Measurements from ENCODE around the gene GABRG3. TPM values are rescaled to one million over a fixed set of nuclear protein-coding genes. Genes with fewer than 3 reads are reported as not detected.

The GABRG3 gene
- total RNA-seq, 2 experiments from 2014 or later = not detected

DNA sequence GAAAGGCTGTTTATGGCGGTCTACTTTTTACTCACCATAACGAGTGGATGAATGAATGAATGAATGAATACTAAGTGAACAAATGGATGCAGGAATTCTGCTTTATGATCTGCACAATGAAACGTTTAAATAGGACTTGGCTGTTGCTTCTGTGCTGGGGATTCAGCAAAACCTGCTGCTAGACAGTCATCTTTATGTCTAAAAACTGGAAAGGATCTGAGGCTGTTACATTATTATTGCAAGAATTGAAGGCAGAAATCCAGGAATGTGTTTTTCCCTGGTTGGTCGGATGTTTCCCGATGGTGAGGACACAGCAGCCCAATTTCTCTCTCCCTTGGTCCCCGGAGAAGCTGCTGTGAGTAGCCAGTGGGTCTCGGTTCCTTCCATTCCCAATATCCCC lies 94.2 kb downstream of the GABRG3 start:
- no peaks in the 10 kb centered on the region for H3K27me3 Mint-ChIP-seq
- H3K9me3 Mint-ChIP-seq = peaks cover 14% of the 10 kb centered on the region
- no peaks in the 10 kb centered on the region for H3K4me1 Mint-ChIP-seq

DNA sequence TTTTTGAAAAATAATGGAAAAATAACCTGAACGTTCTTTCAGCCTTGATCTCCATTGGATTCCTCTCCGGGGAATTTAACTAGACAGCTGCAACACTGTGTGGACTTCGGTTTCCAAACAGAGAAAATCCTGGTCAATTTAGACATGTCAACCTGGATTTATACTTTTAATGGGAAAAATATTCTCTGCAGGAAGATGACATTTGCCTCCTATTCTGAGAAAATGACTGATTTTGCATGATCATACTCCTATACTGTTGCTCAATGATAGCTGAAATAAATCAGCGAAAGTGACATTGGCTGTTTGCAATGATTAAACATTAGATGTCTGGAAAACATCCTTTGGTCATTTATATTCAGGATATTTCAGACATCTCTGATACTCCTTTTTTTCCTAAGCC lies 94.8 kb downstream of the GABRG3 start:
- peaks cover 14% of the 10 kb centered on the region for H3K9me3 Mint-ChIP-seq
- peaks cover 2% of the 10 kb centered on the region for H3K36me3 Mint-ChIP-seq
- H3K27ac Mint-ChIP-seq = no peak overlapping the region
- DNase-seq = no peak
- no peaks in the 10 kb centered on the region for H3K4me1 Mint-ChIP-seq
- no peaks in the 10 kb centered on the region for H3K27me3 Mint-ChIP-seq
- H3K4me3 Mint-ChIP-seq = no peak overlapping the region

More for the DNA sequence above, 94.2 kb downstream of the GABRG3 start:
- Mint-ChIP-seq H3K36me3 (peaks cover 2% of the 10 kb centered on the region), H3K27ac (no peak overlapping the region), H3K4me3 (no peak overlapping the region)
- DNase-seq = no peak

DNA sequence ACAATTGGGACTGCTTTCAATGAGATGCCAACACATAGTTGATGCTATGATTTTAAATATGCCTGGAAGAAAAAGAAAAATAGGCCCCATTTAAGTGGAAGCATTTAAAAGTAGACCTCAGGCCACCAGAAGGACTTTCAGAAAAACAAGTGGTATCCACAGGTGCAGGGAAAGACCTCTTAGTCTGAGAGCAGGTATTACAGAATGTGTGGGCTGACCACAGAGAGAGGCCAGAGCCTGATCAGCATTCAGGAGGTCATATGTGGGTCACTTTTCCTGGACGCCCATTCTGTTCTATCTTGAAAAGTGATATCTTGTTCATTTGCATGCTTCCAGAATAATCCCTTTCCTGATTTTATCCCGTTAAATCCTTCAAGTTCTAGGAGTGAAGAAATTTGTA lies 95.5 kb downstream of the GABRG3 start:
- no peaks in the 10 kb centered on the region for H3K4me1 Mint-ChIP-seq
- H3K9me3 Mint-ChIP-seq = peaks cover 15% of the 10 kb centered on the region
- no peak for DNase-seq
- H3K27me3 Mint-ChIP-seq = no peaks in the 10 kb centered on the region
- H3K4me3 Mint-ChIP-seq = no peak overlapping the region
- H3K27ac Mint-ChIP-seq = no peak overlapping the region
- H3K36me3 Mint-ChIP-seq = peaks cover 2% of the 10 kb centered on the region

- no peak overlapping the region for H3K4me3 Mint-ChIP-seq
- H3K27me3 Mint-ChIP-seq = no peaks in the 10 kb centered on the region
- H3K27ac Mint-ChIP-seq = no peak overlapping the region
- no peaks in the 10 kb centered on the region for H3K4me1 Mint-ChIP-seq
- peaks cover 2% of the 10 kb centered on the region for H3K36me3 Mint-ChIP-seq
- H3K9me3 Mint-ChIP-seq = peaks cover 15% of the 10 kb centered on the region
- no peak for DNase-seq
These were observed 96.2 kb downstream of the GABRG3 start for GRCh38 chr15:27067175-27067574.

- no peak for DNase-seq
- H3K4me1 Mint-ChIP-seq = no peaks in the 10 kb centered on the region
- H3K4me3 Mint-ChIP-seq = no peak overlapping the region
- H3K36me3 Mint-ChIP-seq = peaks cover 2% of the 10 kb centered on the region
- H3K9me3 Mint-ChIP-seq = peaks cover 18% of the 10 kb centered on the region
- no peak overlapping the region for H3K27ac Mint-ChIP-seq
- H3K27me3 Mint-ChIP-seq = no peaks in the 10 kb centered on the region
These were observed 99.9 kb downstream of the GABRG3 start for GRCh38 chr15:27070841-27071240.

GRCh38 chr15:27074179-27074578 lies 103.2 kb downstream of the GABRG3 start:
- Mint-ChIP-seq H3K4me3 (no peak overlapping the region), H3K27ac (no peak overlapping the region), H3K9me3 (peaks cover 7% of the 10 kb centered on the region), H3K27me3 (no peaks in the 10 kb centered on the region), H3K4me1 (no peaks in the 10 kb centered on the region), H3K36me3 (no peaks in the 10 kb centered on the region)
- no peak for DNase-seq

- no peaks in the 10 kb centered on the region for H3K4me1 Mint-ChIP-seq
- H3K27ac Mint-ChIP-seq = no peak overlapping the region
- no peaks in the 10 kb centered on the region for H3K27me3 Mint-ChIP-seq
- H3K36me3 Mint-ChIP-seq = no peaks in the 10 kb centered on the region
- peaks cover 3% of the 10 kb centered on the region for H3K9me3 Mint-ChIP-seq
- H3K4me3 Mint-ChIP-seq = no peak overlapping the region
- DNase-seq = no peak
These were observed 106.8 kb downstream of the GABRG3 start for GRCh38 chr15:27077790-27078189.

DNA sequence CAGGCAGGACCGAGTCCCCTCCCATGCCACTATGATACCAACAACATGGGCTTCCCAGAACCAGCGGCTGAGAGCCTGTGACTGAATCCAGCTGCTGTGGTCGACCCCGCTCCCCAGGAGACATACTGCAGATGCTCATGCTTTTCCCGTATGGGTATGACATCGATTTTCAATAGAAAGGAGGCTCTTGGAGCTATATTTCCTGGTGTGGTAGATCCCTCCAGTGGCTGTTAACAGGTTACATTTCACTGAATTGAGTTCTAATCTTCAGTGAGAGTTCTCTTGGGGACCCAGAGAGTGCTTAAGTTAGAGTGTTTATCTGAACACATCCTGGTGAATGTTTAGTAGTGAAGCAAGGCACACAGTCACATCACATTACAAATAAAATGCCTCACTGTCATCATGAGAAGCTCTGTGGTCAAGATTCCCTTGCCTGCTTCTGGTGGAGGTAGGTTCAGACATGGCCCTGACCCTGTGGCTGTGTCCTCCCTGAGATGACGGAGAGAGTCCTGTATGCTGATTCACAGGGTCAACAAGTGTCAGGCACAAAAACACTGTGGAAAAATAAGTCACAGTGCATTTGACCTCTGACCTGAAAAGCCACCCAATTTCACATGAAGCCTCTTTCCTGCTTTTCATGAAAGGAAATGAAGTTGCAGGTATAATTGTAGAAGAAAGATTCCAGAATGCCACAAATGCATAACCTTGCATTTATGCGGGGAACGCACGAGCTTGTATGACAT lies 110.9 kb downstream of the GABRG3 start:
- no peaks in the 10 kb centered on the region for H3K27me3 Mint-ChIP-seq
- H3K9me3 Mint-ChIP-seq = no peaks in the 10 kb centered on the region
- no peaks in the 10 kb centered on the region for H3K4me1 Mint-ChIP-seq
- H3K36me3 Mint-ChIP-seq = no peaks in the 10 kb centered on the region
- no peak overlapping the region for H3K4me3 Mint-ChIP-seq
- no peak for DNase-seq
- H3K27ac Mint-ChIP-seq = no peak overlapping the region

- no peaks in the 10 kb centered on the region for H3K36me3 Mint-ChIP-seq
- H3K4me3 Mint-ChIP-seq = no peak overlapping the region
- H3K9me3 Mint-ChIP-seq = no peaks in the 10 kb centered on the region
- H3K27ac Mint-ChIP-seq = no peak overlapping the region
- H3K4me1 Mint-ChIP-seq = no peaks in the 10 kb centered on the region
- DNase-seq = no peak
- H3K27me3 Mint-ChIP-seq = no peaks in the 10 kb centered on the region
These were observed 111.5 kb downstream of the GABRG3 start for GRCh38 chr15:27082526-27082925.

DNA sequence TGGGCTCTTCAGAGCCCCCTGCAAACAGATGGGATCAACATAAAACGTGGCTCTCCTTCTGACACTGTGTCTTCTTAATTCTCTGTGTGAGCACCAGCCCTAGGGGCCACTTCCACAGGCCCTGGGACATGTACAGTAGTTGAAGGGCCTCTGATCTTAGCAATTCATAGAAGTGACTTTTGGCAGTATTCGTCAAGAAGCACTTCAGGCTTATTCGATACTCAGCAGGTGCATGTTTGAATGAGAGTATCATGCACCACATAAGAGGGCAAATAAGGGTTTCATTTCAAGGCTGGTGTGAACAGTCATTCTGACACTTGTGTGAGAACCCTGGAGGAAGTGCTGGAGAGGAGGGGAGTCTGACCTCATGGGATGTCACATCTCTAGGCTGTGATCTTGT lies 113.9 kb downstream of the GABRG3 start:
- H3K36me3 Mint-ChIP-seq = no peaks in the 10 kb centered on the region
- H3K27me3 Mint-ChIP-seq = no peaks in the 10 kb centered on the region
- H3K27ac Mint-ChIP-seq = no peak overlapping the region
- H3K4me1 Mint-ChIP-seq = no peaks in the 10 kb centered on the region
- peaks cover 7% of the 10 kb centered on the region for H3K9me3 Mint-ChIP-seq
- H3K4me3 Mint-ChIP-seq = no peak overlapping the region
- no peak for DNase-seq

DNA sequence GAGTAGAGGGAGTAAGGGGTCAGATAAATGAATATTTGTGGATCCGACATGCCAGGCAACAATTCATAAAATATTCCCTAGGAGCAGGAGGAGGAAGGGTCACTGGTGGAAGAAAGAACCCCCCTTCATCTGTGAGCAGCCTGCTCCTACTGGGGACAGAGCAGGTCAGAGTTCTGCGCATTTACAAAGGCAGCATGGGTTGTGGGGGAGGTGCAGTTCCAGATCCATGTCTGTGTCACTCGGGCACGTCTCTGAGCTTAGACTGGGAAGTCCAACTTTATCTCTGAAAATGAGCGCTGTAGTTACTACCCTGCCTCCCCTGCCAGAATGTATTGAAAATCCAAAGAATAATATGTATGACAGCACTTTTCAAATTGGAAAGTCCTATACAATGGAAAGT lies 115.2 kb downstream of the GABRG3 start:
- H3K4me1 Mint-ChIP-seq = no peaks in the 10 kb centered on the region
- H3K4me3 Mint-ChIP-seq = no peak overlapping the region
- H3K27ac Mint-ChIP-seq = no peak overlapping the region
- DNase-seq = no peak
- H3K9me3 Mint-ChIP-seq = peaks cover 7% of the 10 kb centered on the region
- no peaks in the 10 kb centered on the region for H3K36me3 Mint-ChIP-seq
- H3K27me3 Mint-ChIP-seq = no peaks in the 10 kb centered on the region

DNA sequence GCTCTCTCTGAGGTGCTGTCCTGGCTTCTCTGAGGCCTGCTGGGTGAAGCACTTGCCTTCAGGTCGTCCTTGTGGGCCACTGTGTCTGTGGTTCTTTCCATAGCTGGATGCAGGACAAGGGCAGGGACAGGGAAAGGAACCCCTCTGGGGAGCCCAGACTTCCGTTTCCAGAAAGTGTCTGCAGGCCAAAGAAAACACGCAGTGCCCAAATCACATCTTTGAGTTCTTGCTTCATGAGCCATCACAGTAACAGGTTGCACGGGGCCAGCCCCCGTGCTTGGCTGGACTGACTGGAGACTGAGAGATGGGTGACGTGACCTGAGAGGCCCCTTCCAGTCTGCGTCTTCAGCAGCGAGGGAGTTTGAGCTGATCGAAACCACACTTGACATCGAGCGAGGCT lies 115.8 kb downstream of the GABRG3 start:
- no peak for DNase-seq
- H3K4me1 Mint-ChIP-seq = no peaks in the 10 kb centered on the region
- H3K9me3 Mint-ChIP-seq = peaks cover 7% of the 10 kb centered on the region
- no peak overlapping the region for H3K4me3 Mint-ChIP-seq
- no peak overlapping the region for H3K27ac Mint-ChIP-seq
- no peaks in the 10 kb centered on the region for H3K27me3 Mint-ChIP-seq
- H3K36me3 Mint-ChIP-seq = no peaks in the 10 kb centered on the region

- DNase-seq = no peak
- Mint-ChIP-seq H3K27me3 (no peaks in the 10 kb centered on the region), H3K36me3 (no peaks in the 10 kb centered on the region), H3K9me3 (peaks cover 7% of the 10 kb centered on the region), H3K4me1 (no peaks in the 10 kb centered on the region), H3K4me3 (no peak overlapping the region), H3K27ac (no peak overlapping the region)
These were observed 116.9 kb downstream of the GABRG3 start for GRCh38 chr15:27087651-27088583.

DNA sequence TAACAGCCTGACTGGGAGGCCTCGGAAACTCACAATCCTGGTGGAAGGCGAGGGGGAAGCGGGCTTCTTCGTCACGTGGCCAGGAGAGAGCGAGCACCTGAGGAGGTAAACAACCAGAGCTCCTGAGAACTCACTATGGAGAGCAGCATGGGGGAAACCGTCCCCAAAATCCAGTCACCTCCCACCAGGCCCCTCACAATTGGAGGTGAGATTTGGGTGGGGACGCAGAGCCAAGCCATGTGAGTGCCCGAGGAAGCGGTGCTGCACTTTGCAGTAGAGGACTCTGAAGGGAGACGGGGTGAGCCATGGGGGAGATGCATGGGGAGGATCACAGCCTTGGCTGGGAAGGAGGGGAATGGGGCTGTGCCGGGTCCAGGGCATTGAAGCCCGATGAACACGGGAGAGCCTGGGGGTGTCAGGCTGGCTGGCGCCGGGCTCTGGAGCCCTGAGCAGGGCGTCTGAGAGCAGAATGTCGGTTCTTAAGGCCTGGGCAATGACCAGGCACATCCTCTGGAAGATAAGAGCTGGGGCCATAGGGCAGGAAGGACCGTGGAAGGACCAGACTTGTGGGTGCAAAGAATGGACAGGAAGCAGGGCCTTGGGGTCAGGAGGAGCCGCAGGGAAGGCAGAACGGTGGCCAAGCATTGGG lies 117.7 kb downstream of the GABRG3 start:
- no peak overlapping the region for H3K4me3 Mint-ChIP-seq
- H3K36me3 Mint-ChIP-seq = no peaks in the 10 kb centered on the region
- no peaks in the 10 kb centered on the region for H3K4me1 Mint-ChIP-seq
- no peak for DNase-seq
- H3K27me3 Mint-ChIP-seq = no peaks in the 10 kb centered on the region
- no peak overlapping the region for H3K27ac Mint-ChIP-seq
- peaks cover 7% of the 10 kb centered on the region for H3K9me3 Mint-ChIP-seq

- DNase-seq = no peak
- peaks cover 7% of the 10 kb centered on the region for H3K9me3 Mint-ChIP-seq
- H3K4me1 Mint-ChIP-seq = no peaks in the 10 kb centered on the region
- no peak overlapping the region for H3K4me3 Mint-ChIP-seq
- H3K27me3 Mint-ChIP-seq = no peaks in the 10 kb centered on the region
- no peaks in the 10 kb centered on the region for H3K36me3 Mint-ChIP-seq
- H3K27ac Mint-ChIP-seq = no peak overlapping the region
These were observed 118.2 kb downstream of the GABRG3 start for GRCh38 chr15:27089233-27089586.
